GM18861 (cell line): ENCODE results near the gene RAI1.

Experiments used
- ATAC-seq: cut with Tn5 transposase; IDR thresholded peaks from one replicate; pipeline ENCODE4 v1.9.1; 2021; ENCODE audit not compliant: unreplicated experiment

The RAI1 gene

GRCh38 chr17:17713839-17714238 lies 32.6 kb downstream of the RAI1 start:
- no peak for ATAC-seq

GRCh38 chr17:17714261-17714866 lies 33.1 kb downstream of the RAI1 start:
- no peak for ATAC-seq

DNA sequence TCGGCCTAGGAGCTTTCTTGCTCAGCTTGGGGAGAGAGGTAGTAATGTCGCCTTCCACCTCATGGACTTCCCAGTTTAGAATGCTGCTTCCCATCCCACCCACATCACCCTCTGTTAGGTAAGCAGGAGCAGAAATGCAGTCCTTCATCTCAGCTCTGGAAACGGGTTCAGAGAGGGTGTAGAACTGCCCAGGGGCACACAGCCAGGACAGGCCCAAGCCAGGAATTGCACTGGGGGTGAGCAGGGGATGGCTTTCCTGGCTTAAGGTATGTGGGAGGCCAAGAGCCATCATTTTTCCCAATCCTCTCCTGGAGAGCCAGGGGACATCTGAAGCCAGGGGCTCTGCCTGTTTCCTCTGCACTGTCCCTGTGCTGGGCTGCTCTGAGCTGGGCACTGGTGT lies 33.6 kb downstream of the RAI1 start:
- ATAC-seq = no peak

DNA sequence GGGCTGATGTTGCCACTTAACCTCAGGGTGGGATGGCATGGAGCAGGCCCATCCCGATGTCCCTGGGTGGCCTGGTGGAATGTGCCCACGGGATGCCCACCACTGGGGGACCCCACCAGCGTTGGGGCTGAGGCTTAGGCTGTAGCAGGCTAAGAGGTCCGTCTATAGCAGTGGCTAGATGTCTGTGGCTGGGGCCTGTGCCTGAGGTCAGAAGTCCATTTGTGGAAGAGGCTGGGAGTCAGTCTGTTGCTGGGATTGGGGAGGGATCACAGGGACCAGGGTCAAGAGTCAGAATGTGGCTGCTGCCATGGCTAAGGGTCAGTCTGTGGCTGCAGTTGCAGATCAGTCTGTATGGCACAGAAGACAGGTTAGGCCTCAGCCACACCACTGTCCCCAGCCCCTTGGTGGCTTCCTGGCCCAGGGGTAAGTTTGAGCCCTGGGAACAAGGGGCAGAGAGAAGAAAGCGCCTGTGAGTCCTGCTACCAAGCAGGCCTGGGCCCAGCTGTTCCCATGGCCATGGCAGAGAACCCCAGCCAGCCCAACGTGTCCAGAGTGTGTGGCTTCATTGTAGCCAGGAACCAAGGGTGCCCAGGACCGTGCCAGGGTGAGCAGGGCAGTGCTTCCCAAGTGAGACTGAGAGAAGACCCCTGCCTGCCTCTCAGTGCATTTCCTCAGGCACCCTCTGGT lies 35.7 kb downstream of the RAI1 start:
- no peak for ATAC-seq

GRCh38 chr17:17718251-17718650 lies 37.0 kb downstream of the RAI1 start:
- no peak for ATAC-seq

DNA sequence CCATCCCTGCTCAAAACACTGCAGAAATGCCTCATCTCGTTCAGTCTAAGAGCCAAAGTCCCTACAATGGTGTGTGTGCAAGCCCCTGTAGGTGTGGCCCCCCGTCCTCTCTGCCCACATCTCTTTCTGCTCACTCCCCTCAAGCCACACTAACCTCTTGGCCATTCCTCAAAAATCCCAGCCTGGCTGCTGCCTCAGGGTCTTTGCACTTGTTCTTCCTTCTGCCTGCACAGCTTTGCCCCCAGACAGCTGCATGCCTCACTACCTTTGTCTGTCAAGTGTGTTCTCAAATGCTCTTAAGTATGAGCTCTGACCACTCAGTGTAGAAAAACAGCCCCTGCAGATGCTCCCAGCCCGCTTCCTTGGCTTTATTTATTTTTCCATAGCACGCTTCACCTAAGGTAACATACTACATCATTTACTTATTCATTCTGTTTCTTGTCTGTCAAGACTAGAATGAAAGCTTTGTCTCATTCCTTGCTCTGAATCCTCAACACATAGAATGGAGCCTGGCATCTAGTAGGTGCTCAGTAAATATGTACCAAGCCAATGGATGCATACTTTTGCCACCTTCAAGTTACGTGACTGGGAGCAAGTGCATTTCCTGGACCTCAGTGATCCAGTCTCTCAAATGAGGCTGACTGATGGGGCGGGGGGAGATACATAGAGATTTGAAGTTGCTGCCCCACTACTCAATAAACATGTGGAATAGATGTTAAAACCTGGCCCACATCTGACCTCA lies 38.1 kb downstream of the RAI1 start:
- ATAC-seq = no peak

DNA sequence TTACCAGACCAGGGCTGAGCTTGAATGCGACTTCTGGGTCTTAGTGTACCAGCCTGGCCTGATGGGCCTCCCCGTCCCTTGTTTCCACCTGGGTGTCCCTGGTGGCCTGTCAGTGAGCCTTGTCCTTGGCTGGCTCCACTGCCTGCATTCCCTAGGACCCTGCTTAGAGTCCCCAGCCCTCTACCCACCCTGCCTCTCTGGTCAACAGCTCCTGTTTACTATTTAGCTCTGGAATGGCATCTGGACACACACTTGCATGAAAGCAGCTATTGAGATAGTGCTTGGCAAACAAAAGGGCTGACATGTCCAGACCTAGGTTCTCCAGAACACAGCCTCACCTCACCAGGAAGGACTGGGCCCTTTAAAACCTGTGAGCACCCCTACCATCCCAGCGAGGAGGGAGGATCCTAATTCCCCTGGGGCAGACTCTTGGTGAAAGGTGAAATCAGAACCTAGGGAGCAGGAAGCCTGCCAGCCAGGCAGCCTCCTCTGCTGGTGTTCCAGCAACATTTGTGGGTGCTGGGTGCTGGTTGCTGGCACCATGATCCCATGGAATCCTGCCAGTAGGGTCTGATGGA lies 38.8 kb downstream of the RAI1 start:
- ATAC-seq = no peak

DNA sequence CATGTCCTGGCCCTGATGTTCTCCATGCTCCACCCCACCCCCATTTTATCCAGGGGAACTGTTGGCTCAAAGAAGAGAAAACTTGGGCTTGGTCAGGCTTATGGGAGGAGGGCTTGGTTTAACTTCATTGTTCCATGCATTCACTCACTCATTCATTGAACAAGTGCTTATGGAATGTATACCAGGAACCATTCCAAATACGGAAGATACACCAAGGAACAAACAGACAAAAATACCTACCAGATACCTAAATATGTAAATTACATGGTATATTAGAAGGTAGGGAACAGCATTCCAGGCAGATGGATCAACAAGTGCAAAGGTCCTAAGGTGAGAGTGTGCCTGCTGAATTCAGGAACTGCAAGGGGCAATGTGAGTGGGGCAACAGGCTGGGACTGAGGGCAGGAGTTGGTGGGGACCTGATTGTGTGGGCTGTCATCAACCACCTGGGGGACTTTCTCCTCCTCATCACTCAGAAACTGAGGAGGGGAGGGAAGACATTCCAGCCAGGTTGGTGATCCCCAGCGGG lies 39.9 kb downstream of the RAI1 start:
- no peak for ATAC-seq

DNA sequence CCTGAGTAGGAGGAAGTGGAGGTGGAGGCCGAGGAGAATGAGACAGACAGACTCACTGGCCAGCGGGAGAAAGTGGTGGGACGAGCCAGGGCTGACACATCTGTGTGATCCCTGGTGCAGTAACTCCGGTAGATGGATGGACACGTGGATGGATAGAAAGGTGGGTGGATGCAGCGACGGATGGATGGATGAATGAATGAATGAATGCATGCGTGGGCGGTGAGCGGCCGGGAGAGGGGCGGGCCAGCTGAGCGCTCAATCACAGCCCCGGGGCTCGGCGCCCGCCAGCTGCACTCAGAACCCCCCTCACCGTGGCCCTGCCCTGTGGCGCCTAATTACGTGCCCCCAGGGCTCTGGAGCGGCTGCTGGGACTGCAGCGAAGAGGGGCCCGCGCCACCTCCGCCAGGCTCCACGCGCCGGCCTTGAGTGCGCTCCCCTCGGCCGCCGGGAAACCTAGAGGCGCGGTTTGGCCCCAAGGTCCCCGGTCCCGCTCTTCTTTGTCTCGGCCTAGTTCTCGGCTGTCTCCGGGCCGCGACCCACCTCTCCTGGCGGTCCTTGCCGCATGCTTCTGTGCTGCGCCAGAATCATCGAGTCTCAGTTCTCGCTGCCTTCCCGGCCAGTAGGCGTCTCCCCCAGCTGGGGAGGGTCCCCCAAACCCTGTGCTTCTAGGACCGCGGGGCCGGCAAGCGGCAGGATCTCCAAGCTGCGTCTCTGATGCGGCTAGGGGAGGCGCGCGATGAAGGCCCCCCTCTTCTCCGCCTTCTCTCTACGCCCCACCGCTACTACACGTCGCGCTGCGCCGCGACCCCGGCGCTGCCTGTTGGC lies 41.0 kb downstream of the RAI1 start:
- ATAC-seq = no peak

- no peak for ATAC-seq
These were observed 41.7 kb downstream of the RAI1 start for GRCh38 chr17:17722906-17723353.

DNA sequence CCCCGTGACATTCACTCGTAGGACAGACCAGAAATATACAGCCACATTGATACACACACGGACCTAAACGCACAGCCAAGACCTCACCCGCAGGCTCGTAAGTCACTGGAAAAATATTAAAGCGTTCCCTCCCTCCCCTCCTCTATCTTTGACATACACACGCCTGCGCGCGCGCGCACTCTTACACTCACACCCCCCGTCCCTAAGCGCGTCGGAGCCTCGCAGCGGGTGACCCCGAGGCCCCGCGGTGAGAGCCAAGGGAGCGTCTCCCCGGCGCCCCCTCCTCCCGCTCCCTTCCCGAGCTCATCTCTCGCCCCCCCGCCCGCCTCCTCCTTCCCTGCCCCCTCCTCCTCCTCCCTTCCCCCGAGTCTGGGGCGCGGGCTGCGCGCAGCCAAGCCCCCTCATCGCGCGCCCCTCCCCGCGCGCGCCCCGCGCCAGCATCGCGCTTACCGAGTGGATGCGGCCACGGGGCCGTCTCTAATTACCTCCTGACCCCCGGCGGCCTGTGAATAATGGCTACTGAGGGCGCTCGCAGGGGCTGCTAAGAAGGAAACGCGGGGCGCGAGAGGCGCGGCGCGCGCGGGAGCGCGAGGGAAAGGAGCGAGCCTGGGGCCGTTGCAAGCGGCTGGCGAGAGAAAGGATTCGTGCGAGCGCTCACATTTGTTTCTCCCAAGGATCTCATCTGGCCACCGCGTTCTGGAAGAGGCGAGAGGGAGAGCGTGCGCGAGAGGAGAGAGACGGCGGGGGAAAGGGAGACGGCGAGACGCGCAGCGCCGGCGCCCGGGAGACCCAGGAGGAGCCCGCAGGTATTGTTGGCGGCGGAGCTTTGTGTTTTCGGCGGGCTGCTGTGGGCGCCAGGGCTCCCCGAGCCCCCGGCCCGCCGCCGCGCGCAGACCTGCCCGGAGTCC lies 42.4 kb downstream of the RAI1 start:
- no peak for ATAC-seq

DNA sequence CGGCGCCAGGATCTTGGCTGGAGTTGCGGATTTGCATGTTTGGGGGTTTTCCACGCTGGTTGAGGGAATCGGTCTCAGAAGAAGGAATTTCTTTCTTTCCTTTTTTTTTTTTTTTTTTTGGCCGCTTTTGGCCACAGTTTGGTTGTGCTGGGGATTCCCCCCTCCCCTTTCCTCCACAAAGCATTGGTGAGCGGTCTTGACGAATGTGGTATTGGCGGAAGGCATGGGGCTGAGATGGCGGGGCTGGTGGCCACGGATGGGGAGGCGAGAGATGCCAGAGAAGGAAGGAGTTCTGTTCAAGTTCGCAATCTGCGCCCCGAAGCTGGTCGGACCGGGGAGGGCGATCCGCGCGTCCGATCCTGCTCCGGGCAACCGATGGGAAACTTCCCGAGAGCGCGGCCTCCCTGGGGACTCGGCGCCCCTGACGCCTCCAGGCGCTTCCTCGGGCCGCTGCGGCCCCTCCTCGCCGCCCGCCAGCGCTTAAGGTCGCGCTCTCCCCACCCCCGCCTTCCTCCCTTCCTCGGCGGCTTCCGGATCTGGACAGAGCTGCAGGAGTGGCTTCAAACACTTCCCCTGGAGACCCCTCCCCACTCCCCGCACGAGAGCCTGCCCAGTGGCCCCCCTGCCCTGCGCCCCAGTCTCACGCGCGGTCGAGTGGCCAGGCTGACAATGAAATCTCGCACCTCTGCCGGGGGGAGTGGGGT lies 43.2 kb downstream of the RAI1 start:
- no peak for ATAC-seq

DNA sequence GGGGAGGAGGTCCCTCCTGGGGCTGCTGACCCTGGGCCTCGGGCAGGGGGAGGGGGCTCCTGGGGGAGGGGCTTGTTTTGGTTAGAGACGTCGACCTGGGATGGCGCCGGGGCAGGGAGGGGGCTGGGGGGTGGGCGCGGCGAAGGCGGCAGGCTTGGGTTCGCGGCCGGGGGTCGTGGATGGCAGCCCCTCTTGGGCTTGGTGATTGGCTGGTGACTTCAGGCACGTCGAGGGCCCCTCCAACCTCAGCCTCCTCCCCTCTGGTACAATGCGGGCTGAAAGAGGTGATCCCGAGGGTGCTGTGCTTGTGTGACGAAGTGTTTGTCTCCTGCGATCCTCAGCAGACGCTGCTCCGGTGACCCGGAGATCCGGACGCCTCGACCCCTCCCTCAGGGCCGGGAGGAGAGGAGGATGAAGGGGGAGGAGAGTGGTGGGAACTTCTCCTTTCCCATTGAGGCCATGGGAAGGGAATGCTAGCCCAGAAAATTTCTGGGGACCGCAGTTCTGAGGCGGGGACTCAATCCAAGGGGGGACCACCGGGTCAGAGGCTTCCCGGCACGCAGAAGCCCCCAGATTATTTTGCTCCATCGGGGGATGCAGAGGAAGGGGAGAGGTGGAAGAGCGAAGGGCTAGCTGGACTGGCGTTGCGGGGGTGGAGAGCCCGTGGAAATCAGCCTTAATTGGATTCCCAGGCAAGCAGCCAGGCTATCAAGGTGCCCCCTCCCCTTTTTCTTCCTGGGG lies 43.9 kb downstream of the RAI1 start:
- no peak for ATAC-seq

GRCh38 chr17:17725752-17726457 lies 44.6 kb downstream of the RAI1 start:
- ATAC-seq = no peak

DNA sequence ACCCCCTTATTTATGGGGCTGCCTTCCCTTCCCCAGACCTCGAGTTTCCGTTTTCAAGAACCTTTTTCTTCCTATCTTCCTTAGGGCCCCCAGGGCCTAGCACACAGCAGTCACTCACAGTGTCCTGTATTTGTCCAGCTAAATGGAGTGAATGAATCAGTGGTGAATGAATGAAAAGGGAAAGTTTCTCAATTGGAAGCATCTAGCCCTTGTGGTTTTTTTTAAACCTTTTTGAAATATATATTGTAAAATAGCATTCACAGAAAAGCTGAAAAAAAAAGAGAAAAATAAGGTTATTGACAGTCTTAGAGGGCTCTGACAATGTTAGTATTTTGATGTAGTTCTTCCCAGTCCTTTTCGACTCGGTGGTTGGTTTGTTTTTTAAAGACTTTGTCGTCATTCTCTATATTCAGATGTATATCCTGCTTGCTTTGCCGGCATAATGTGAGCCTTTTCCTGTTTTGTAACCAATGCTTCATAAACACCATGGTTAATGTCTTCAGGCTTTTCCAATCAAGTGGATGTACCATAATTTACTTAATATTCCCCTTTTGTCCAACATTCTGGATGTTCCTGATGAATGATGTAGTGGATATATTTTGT lies 45.3 kb downstream of the RAI1 start:
- no peak for ATAC-seq

DNA sequence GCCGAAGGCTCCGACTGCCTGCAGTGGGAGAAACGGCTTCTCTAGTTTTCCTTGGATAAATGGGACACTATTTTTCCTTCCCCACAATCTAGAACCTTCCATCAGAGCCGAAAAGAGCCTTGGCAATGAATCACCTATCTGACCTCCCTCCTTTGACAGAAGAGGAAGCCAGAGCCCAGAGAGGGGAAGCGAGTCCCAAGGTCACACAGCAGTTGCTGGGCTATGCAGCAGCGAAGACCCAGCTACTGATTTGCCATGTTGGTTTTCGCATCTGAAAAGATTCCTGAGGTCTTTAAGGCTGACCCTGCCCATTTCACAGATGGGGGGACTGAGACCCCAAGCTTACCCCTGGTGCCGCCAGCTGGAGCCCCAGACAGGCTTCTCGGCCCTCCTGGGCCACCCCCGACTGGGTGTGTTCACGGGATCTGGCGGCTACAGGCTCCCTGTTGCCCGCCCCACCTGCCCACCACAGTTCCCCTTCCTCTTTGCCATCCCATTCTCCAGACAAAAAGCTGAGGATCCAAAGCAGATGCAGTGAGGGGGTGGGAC lies 45.9 kb downstream of the RAI1 start:
- no peak for ATAC-seq

DNA sequence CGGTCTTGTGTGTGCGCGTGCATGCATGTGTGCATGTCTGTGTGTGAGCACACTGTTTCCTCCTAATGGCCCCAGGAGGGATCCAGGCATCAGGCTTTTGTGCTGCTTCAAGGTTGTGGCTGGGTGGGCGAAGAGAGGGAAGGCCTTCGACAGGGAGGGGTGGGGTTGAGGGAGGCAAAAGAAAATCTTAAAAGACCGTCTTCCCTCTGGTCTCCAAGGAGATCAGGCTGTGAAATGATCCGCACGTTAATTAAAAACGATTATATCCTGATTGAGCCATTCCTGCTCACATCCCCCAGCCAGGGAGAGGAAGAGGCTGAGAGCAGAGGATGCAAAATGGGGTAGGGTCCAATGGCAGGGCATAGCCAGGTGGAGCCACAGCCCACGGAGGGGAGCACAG lies 46.9 kb downstream of the RAI1 start:
- ATAC-seq = no peak
